WTC11 (cell line): ENCODE data around the gene CDH13. TPM values are rescaled to one million over a fixed set of nuclear protein-coding genes. Genes with fewer than 3 reads are reported as not detected.

ENCODE experiments used
- ATAC-seq: fragments of 200-7000 bp; cut with Tn5 transposase; 2 replicates; pipeline ENCODE4 v1.10.0; 2021; ENCODE audit warnings: mild to moderate bottlenecking, moderate library complexity
- CTCF ChIA-PET: fragments of 300-600 bp; sonication (Branson Sonifier 250); formaldehyde crosslinking; loops from one replicate; lab custom pipeline; 2021; ENCODE audit warnings: antibody characterized with exemption; lab: Charles Lee
- POLR2A ChIA-PET: fragments of 350-600 bp; sonication (Branson Sonifier 250); formaldehyde crosslinking; loops from one replicate; lab custom pipeline; 2021; ENCODE audit warnings: antibody characterized with exemption; lab: Charles Lee
- DNase-seq: peaks from one replicate; pipeline ENCODE4 v3.0.0; 2021; ENCODE audit warnings: low spot score
- H3K27ac Mint-ChIP-seq: 2 replicates; pipeline ENCODE4 v1.8.0; 2021; ENCODE audit warnings: mixed read lengths
- H3K27me3 Mint-ChIP-seq: 2 replicates; pipeline ENCODE4 v1.8.0; 2021; ENCODE audit warnings: low read depth, mild to moderate bottlenecking, moderate library complexity, mixed read lengths
- H3K36me3 Mint-ChIP-seq: 2 replicates; pipeline ENCODE4 v1.8.0; 2021; ENCODE audit warnings: mixed read lengths
- H3K4me1 Mint-ChIP-seq: 2 replicates; pipeline ENCODE4 v1.8.0; 2022; ENCODE audit warnings: mixed read lengths
- H3K4me3 Mint-ChIP-seq: 2 replicates; pipeline ENCODE4 v1.8.0; 2021; ENCODE audit warnings: mild to moderate bottlenecking, moderate library complexity, mixed read lengths
- H3K9me3 Mint-ChIP-seq: 2 replicates; pipeline ENCODE4 v1.8.0; 2021; ENCODE audit warnings: mixed read lengths
- AR ChIP-seq: fragments of 250-450 bp; sonication (Bioruptor Pico); IDR thresholded peaks from 2 replicates; pipeline ENCODE4 v1.9.0; 2021; ENCODE audit warnings: mild to moderate bottlenecking
- CREB1 ChIP-seq: sonication (generic); formaldehyde crosslinking; IDR thresholded peaks from 2 replicates; pipeline ENCODE4 v1.8.0; 2023; ENCODE audit warnings: mild to moderate bottlenecking, missing genetic modification reagents
- ESRRA ChIP-seq: sonication (generic); formaldehyde crosslinking; IDR thresholded peaks from 2 replicates; pipeline ENCODE4 v1.8.1; 2022; ENCODE audit warnings: mild to moderate bottlenecking, missing genetic modification reagents, borderline replicate concordance
- GTF2I ChIP-seq: fragments of 250-450 bp; sonication (Bioruptor Pico); conservative IDR thresholded peaks from 2 replicates; pipeline ENCODE4 v1.4.0; 2021; ENCODE audit warnings: mild to moderate bottlenecking
- HMGA2 ChIP-seq: fragments of 250-450 bp; sonication (Bioruptor Pico); IDR thresholded peaks from 2 replicates; pipeline ENCODE4 v1.4.0; 2021; ENCODE audit warnings: mild to moderate bottlenecking, moderate library complexity
- MLX ChIP-seq: sonication (generic); formaldehyde crosslinking; IDR thresholded peaks from 2 replicates; pipeline ENCODE4 v1.8.1; 2023; ENCODE audit warnings: mild to moderate bottlenecking, missing genetic modification reagents, moderate library complexity
- MYBL2 ChIP-seq: sonication (generic); formaldehyde crosslinking; IDR thresholded peaks from 2 replicates; pipeline ENCODE4 v1.8.1; 2023; ENCODE audit warnings: mild to moderate bottlenecking, moderate library complexity, missing genetic modification reagents
- NFE2L1 ChIP-seq: sonication (generic); formaldehyde crosslinking; IDR thresholded peaks from 2 replicates; pipeline ENCODE4 v1.8.1; 2023; ENCODE audit warnings: missing genetic modification reagents
- NFYB ChIP-seq: sonication (generic); formaldehyde crosslinking; conservative IDR thresholded peaks from 2 replicates; pipeline ENCODE4 v1.8.0; 2022; ENCODE audit warnings: low read depth, missing genetic modification reagents
- SMAD4 ChIP-seq: sonication (generic); formaldehyde crosslinking; IDR thresholded peaks from 2 replicates; pipeline ENCODE4 v1.8.0; 2022; ENCODE audit warnings: mild to moderate bottlenecking, missing genetic modification reagents
- ZBTB43 ChIP-seq: sonication (generic); formaldehyde crosslinking; IDR thresholded peaks from 2 replicates; pipeline ENCODE4 v1.8.1; 2023; ENCODE audit warnings: mild to moderate bottlenecking, missing genetic modification reagents
- ZMAT4 ChIP-seq: fragments of 250-450 bp; sonication (Bioruptor Pico); IDR thresholded peaks from 2 replicates; pipeline ENCODE4 v1.9.0; 2021; ENCODE audit warnings: mild to moderate bottlenecking
- ZNF121 ChIP-seq: sonication (generic); formaldehyde crosslinking; IDR thresholded peaks from 2 replicates; pipeline ENCODE4 v1.8.0; 2023; ENCODE audit warnings: missing genetic modification reagents
- ZNF219 ChIP-seq: sonication (generic); formaldehyde crosslinking; IDR thresholded peaks from 2 replicates; pipeline ENCODE4 v1.8.0; 2023; ENCODE audit warnings: missing genetic modification reagents, mild to moderate bottlenecking, borderline replicate concordance
- ZNF232 ChIP-seq: sonication (generic); formaldehyde crosslinking; IDR thresholded peaks from 2 replicates; pipeline ENCODE4 v1.8.0; 2022; ENCODE audit warnings: mild to moderate bottlenecking, missing genetic modification reagents
- ZNF416 ChIP-seq: fragments of 250-450 bp; sonication (Bioruptor Pico); IDR thresholded peaks from 2 replicates; pipeline ENCODE4 v1.9.0; 2021; ENCODE audit warnings: mild to moderate bottlenecking, inconsistent platforms
- ZNF532 ChIP-seq: fragments of 250-450 bp; sonication (Bioruptor Pico); IDR thresholded peaks from 2 replicates; pipeline ENCODE4 v1.9.0; 2021; ENCODE audit warnings: mild to moderate bottlenecking, borderline replicate concordance
- total RNA-seq: library from RNA; stranded (reverse); gene quantifications from 3 replicates; pipeline ENCODE4 v1.2.3, GENCODE V29; 2021

The CDH13 gene
- total RNA-seq, 1 experiment from 2014 or later = 0.81 TPM

GRCh38 chr16:83624429-83625120 is 997.8 kb downstream of the CDH13 start (continued):
- TF ChIP-seq HMGA2 (CRISPR knock-in tag) (no peak), MYBL2 (CRISPR knock-in tag) (no peak), ZNF219 (CRISPR knock-in tag) (no peak), AR (CRISPR knock-in tag) (no peak), ZNF532 (CRISPR knock-in tag) (no peak), ZMAT4 (CRISPR knock-in tag) (no peak)
- TF ChIP-seq, all 79 proteins: peak for 0

- CTCF ChIA-PET = no interaction called here
- no peak overlapping the region for H3K4me3 Mint-ChIP-seq
- no peak for ATAC-seq
- no peaks in the 10 kb centered on the region for H3K36me3 Mint-ChIP-seq
- POLR2A ChIA-PET = no interaction called here
- H3K4me1 Mint-ChIP-seq = peaks cover 28% of the 10 kb centered on the region
- no peak overlapping the region for H3K27ac Mint-ChIP-seq
- TF ChIP-seq ZNF416 (CRISPR knock-in tag) = no peak
- no peak for TF ChIP-seq ESRRA (CRISPR knock-in tag)
- TF ChIP-seq, all 79 proteins: peak for 0
- Mint-ChIP-seq H3K27me3 (no peaks in the 10 kb centered on the region; the same call in 1 of the 2 replicates), H3K9me3 (no peaks in the 10 kb centered on the region)
- DNase-seq = no peak
Measured at GRCh38 chr16:83626204-83626603, 999.4 kb downstream of the CDH13 start.

GRCh38 chr16:83626676-83627075 is 999.9 kb downstream of the CDH13 start:
- CTCF ChIA-PET = no interaction called here
- H3K27ac Mint-ChIP-seq = no peak overlapping the region
- H3K4me1 Mint-ChIP-seq = peaks cover 30% of the 10 kb centered on the region
- TF ChIP-seq ZNF232 = no peak
- TF ChIP-seq SMAD4 (CRISPR knock-in tag) = no peak
- TF ChIP-seq NFYB (CRISPR knock-in tag) = no peak
- no peak for TF ChIP-seq MLX (CRISPR knock-in tag)
- no peak for TF ChIP-seq ZNF121 (CRISPR knock-in tag)
- TF ChIP-seq ZBTB43 = no peak
- TF ChIP-seq NFE2L1 (CRISPR knock-in tag) = no peak
- no peak for TF ChIP-seq GTF2I (CRISPR knock-in tag)
- no peak for TF ChIP-seq CREB1 (CRISPR knock-in tag)
- TF ChIP-seq ZNF532 (CRISPR knock-in tag) = no peak
- TF ChIP-seq, all 79 proteins: peak for 0
- no peaks in the 10 kb centered on the region for H3K36me3 Mint-ChIP-seq
- no peaks in the 10 kb centered on the region; the same call in 1 of the 2 replicates for H3K27me3 Mint-ChIP-seq
- no peaks in the 10 kb centered on the region for H3K9me3 Mint-ChIP-seq
- no peak overlapping the region for H3K4me3 Mint-ChIP-seq
- DNase-seq (no peak), ATAC-seq (no peak)
- POLR2A ChIA-PET = interaction anchor here (1.0 kb wide), 1 partner anchor 175 kb away, joined by 3 read pairs; no protein-coding TSS in a partner anchor
